SK-N-SH treated with all-trans-retinoic acid at 6 μM for 48 hours (cell line): Measurements from ENCODE around the gene SVIL.

Experiments
- ARNTL ChIP-seq: fragments of 450-650 bp; formaldehyde crosslinking; IDR thresholded peaks from 2 replicates; pipeline ENCODE4 v1.5.0; 2020; ENCODE audit warnings: low read depth, mild to moderate bottlenecking, moderate library complexity, borderline replicate concordance
- CREB5 ChIP-seq: fragments of 250-450 bp; sonication (Bioruptor Pico); IDR thresholded peaks from 2 replicates; pipeline ENCODE4 v1.5.1; 2020; ENCODE audit warnings: low read depth, mild to moderate bottlenecking, moderate library complexity
- CSRNP3 ChIP-seq: fragments of 250-450 bp; sonication (Bioruptor Pico); IDR thresholded peaks from 2 replicates; pipeline ENCODE4 v1.5.1; 2021; ENCODE audit warnings: mild to moderate bottlenecking, moderate library complexity
- PATZ1 ChIP-seq: fragments of 250-450 bp; sonication (Bioruptor Pico); IDR thresholded peaks from 2 replicates; pipeline ENCODE4 v1.8.0; 2020; ENCODE audit warnings: mild to moderate bottlenecking, moderate library complexity, borderline replicate concordance
- RARB ChIP-seq: fragments of 250-450 bp; sonication (Bioruptor Pico); IDR thresholded peaks from 2 replicates; pipeline ENCODE4 v1.8.0; 2021; ENCODE audit warnings: mild to moderate bottlenecking, moderate library complexity
- TCF4 ChIP-seq: fragments of 250-450 bp; sonication (Bioruptor Pico); IDR thresholded peaks from 2 replicates; pipeline ENCODE4 v1.8.0; 2021; ENCODE audit warnings: mild to moderate bottlenecking, moderate library complexity, borderline replicate concordance
- ZC3H10 ChIP-seq: fragments of 250-450 bp; sonication (Bioruptor Pico); IDR thresholded peaks from 2 replicates; pipeline ENCODE4 v1.5.1; 2021; ENCODE audit warnings: mild to moderate bottlenecking, moderate library complexity
- ZFP3 ChIP-seq: fragments of 250-450 bp; sonication (Bioruptor Pico); IDR thresholded peaks from 2 replicates; pipeline ENCODE4 v1.5.0; 2020; ENCODE audit warnings: mild to moderate bottlenecking, moderate library complexity
- ZFP30 ChIP-seq: fragments of 450-650 bp; formaldehyde crosslinking; IDR thresholded peaks from 2 replicates; pipeline ENCODE4 v1.5.0; 2022; ENCODE audit warnings: mild to moderate bottlenecking, moderate library complexity
- ZNF565 ChIP-seq: fragments of 450-650 bp; formaldehyde crosslinking; conservative IDR thresholded peaks from 2 replicates; pipeline ENCODE4 v1.5.0; 2020; ENCODE audit warnings: low read depth, mild to moderate bottlenecking, moderate library complexity
- ZNF8 ChIP-seq: fragments of 450-650 bp; formaldehyde crosslinking; IDR thresholded peaks from 2 replicates; pipeline ENCODE4 v1.5.0; 2020; ENCODE audit warnings: mild to moderate bottlenecking, moderate library complexity

GRCh38 chr10:29642990-29643389 is 8.2 kb upstream of the SVIL start:
- no peak for TF ChIP-seq TCF4 (CRISPR knock-in tag)
- TF ChIP-seq ZNF565: no peak
- TF ChIP-seq RARB (CRISPR knock-in tag): no peak
- TF ChIP-seq ZNF8 (CRISPR knock-in tag): no peak
- TF ChIP-seq ARNTL: no peak
- no peak for TF ChIP-seq ZC3H10 (CRISPR knock-in tag)
- no peak for TF ChIP-seq PATZ1 (CRISPR knock-in tag)
- no peak for TF ChIP-seq ZFP3 (CRISPR knock-in tag)
- no peak for TF ChIP-seq ZFP30 (CRISPR knock-in tag)
- no peak for TF ChIP-seq CREB5 (CRISPR knock-in tag)
- no peak for TF ChIP-seq CSRNP3
